Lung (tissue), 12 donors: ENCODE results near the gene TP53BP1. TPM values are rescaled to one million over a fixed set of nuclear protein-coding genes. Genes with fewer than 3 reads are reported as not detected.
"Not testable (repeated sequence)": the region's sequence is repeated elsewhere in the genome, so short reads cannot be mapped to it uniquely, and the experiment has no call there.

Experiments used
- ATAC-seq: fragments of 200-7000 bp; cut with Tn5 transposase; one replicate; pipeline ENCODE4 v1.9.1; 2020; ENCODE audit warnings: moderate number of reproducible peaks; ENCODE audit not compliant: insufficient read depth, low FRiP score
- DNase-seq, 3 donors: peaks; one replicate each; pipeline ENCODE4 v3.0.0-alpha.2; 2013 to 2017
- H3K27ac ChIP-seq, 2 donors: one replicate each; pipeline ENCODE4 v1.5.1; 2013; ENCODE audit warnings: mild to moderate bottlenecking in 2 of 2, moderate library complexity in 2 of 2, control low read depth in 1 of 2, inconsistent platforms in 1 of 2, low read depth in 1 of 2, low read length in 1 of 2
- H3K27me3 ChIP-seq, 3 donors: one replicate each; pipeline ENCODE4 v1.5.1; 2013; ENCODE audit warnings: low read length in 2 of 3; ENCODE audit not compliant: control insufficient read depth in 3 of 3, insufficient read depth in 3 of 3
- H3K36me3 ChIP-seq, 4 donors: one replicate each; pipeline ENCODE4 v1.5.1; 2013; ENCODE audit warnings: low read length in 4 of 4, mild to moderate bottlenecking in 1 of 4, moderate library complexity in 1 of 4; ENCODE audit not compliant: control insufficient read depth in 4 of 4, insufficient read depth in 4 of 4
- H3K4me1 ChIP-seq, 5 donors: one replicate each; pipeline ENCODE4 v1.5.1; 2013; ENCODE audit warnings: low read length in 5 of 5, mild to moderate bottlenecking in 2 of 5, moderate library complexity in 1 of 5; ENCODE audit not compliant: control insufficient read depth in 5 of 5, insufficient read depth in 5 of 5
- H3K4me3 ChIP-seq: one replicate; pipeline ENCODE4 v1.5.1; 2013; ENCODE audit warnings: mild to moderate bottlenecking, control low read depth, moderate library complexity
- H3K9ac ChIP-seq, 2 donors: one replicate each; pipeline ENCODE4 v1.5.1; 2013; ENCODE audit warnings: low read length in 2 of 2, control low read depth in 1 of 2; ENCODE audit not compliant: insufficient read depth in 1 of 2
- H3K9me3 ChIP-seq, 4 donors: one replicate each; pipeline ENCODE4 v1.5.1; 2013; ENCODE audit warnings: low read length in 3 of 4, mild to moderate bottlenecking in 1 of 4, moderate library complexity in 1 of 4; ENCODE audit not compliant: control insufficient read depth in 4 of 4, insufficient read depth in 3 of 4
- WGBS, 2 donors: extraction: QIAGEN DNeasy Blood & Tissue Kit; methylation state at CpG; one replicate each; pipeline ENCODE4 v1.1.7; 2013; 5-methylcytosine and 5-hydroxymethylcytosine counted together
- polyA plus RNA-seq, 2 donors: library from polyadenylated mRNA; stranded (reverse); fragments of 200-250 nt; gene quantifications; one replicate each; pipeline ENCODE4 v1.2.1, GENCODE V29; 2013
- total RNA-seq, 2 donors: library from RNA; depleted of rRNA in 1 of 2; stranded (reverse); fragments of >200 nt in 1 of 2; gene quantifications; one replicate each; pipeline ENCODE4 v1.2.1, GENCODE V29; 2014 to 2021
- TF ChIP-seq, protein P1 (sequence below): IDR thresholded peaks from 2 replicates; pipeline ENCODE4 v1.5.1; 2012; ENCODE audit warnings: mild to moderate bottlenecking; ENCODE audit errors: control extremely low read depth, extremely low read depth
- donor health status: control.
- donor health status: control.
- donor health status: Bipolar disorder and iron deficiency.
- donor health status: healthy.
- donor health status: DM: yes; HTN: yes; CAD: no.

TP53BP1 gene
- total and polyA plus RNA-seq, 4 donors = 8.9 to 97.4 (median 23.7) TPM

GRCh38 chr15:43403616-43404015 is 89.3 kb downstream of the TP53BP1 start:
- no peaks in the 10 kb centered on the region for H3K4me1 ChIP-seq
- H3K4me3 ChIP-seq = no peak overlapping the region
- DNase-seq = no peak
- no peak for ATAC-seq
- no peak overlapping the region for H3K27ac ChIP-seq
- H3K9me3 ChIP-seq = no peaks in the 10 kb centered on the region
- H3K27me3 ChIP-seq = no peaks in the 10 kb centered on the region
- WGBS, 2 donors = 84 to 85% methylated on average over 8 of the region's 8 CpGs
- peaks cover 40 to 65% (median 53%) of the 10 kb centered on the region in 4 donors for H3K36me3 ChIP-seq
- TF ChIP-seq, protein P1, sequence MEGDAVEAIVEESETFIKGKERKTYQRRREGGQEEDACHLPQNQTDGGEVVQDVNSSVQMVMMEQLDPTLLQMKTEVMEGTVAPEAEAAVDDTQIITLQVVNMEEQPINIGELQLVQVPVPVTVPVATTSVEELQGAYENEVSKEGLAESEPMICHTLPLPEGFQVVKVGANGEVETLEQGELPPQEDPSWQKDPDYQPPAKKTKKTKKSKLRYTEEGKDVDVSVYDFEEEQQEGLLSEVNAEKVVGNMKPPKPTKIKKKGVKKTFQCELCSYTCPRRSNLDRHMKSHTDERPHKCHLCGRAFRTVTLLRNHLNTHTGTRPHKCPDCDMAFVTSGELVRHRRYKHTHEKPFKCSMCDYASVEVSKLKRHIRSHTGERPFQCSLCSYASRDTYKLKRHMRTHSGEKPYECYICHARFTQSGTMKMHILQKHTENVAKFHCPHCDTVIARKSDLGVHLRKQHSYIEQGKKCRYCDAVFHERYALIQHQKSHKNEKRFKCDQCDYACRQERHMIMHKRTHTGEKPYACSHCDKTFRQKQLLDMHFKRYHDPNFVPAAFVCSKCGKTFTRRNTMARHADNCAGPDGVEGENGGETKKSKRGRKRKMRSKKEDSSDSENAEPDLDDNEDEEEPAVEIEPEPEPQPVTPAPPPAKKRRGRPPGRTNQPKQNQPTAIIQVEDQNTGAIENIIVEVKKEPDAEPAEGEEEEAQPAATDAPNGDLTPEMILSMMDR = no peak
- no peak overlapping the region for H3K9ac ChIP-seq

- DNase-seq (no peak), ATAC-seq (no peak)
- Histone ChIP-seq H3K9me3 (no peaks in the 10 kb centered on the region), H3K4me3 (no peak overlapping the region), H3K9ac (no peak overlapping the region), H3K27me3 (no peaks in the 10 kb centered on the region), H3K36me3 (peaks cover 40 to 67% (median 47%) of the 10 kb centered on the region in 4 donors), H3K4me1 (no peaks in the 10 kb centered on the region), H3K27ac (no peak overlapping the region)
- 86 to 91% methylated on average over 3 of the region's 3 CpGs for WGBS, 2 donors
- TF ChIP-seq, protein P1 = no peak
Observed at GRCh38 chr15:43402255-43402654, 90.7 kb downstream of the TP53BP1 start.

DNA sequence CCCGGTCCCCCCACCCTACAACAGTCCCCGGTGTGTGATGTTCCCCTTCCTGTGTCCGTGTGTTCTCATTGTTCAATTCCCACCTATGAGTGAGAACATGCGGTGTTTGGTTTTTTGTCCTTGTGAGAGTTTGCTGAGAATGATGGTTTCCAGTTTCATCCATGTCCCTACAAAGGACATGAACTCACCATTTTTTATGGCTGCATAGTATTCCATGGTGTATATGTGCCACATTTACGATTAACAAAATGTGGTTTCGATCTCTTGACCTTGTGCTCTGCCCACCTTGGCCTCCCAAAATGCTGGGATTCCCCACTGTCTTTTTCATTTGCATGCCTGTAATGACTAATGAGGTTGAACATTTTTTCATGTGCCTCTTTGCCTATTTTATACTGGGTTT is 99.4 kb downstream of the TP53BP1 start:
- not testable (repeated sequence) for H3K4me3 ChIP-seq, H3K27ac ChIP-seq, H3K9me3 ChIP-seq, H3K27me3 ChIP-seq, ATAC-seq, H3K4me1 ChIP-seq, H3K9ac ChIP-seq, DNase-seq
- peaks cover 24 to 36% (median 31%) of the 10 kb centered on the region in 4 donors for H3K36me3 ChIP-seq
- WGBS, 2 donors = 96 to 98% methylated on average over 6 of the region's 6 CpGs

- WGBS, 2 donors = 97 to 98% methylated on average over 8 of the region's 8 CpGs
- DNase-seq (no peak), ATAC-seq (no peak)
- Histone ChIP-seq H3K27me3 (no peaks in the 10 kb centered on the region), H3K9me3 (no peaks in the 10 kb centered on the region), H3K36me3 (peaks cover 8 to 26% (median 19%) of the 10 kb centered on the region in 4 donors), H3K9ac (no peak overlapping the region), H3K27ac (no peak overlapping the region), H3K4me1 (no peaks in the 10 kb centered on the region), H3K4me3 (no peak overlapping the region)
- TF ChIP-seq, protein P1 = no peak
Observed at GRCh38 chr15:43390723-43391122, 102.2 kb downstream of the TP53BP1 start.
